ENCODE measurements around the gene MFSD2B. TPM values are rescaled to one million over a fixed set of nuclear protein-coding genes. Genes with fewer than 3 reads are reported as not detected.
"Not testable (repeated sequence)": the region's sequence is repeated elsewhere in the genome, so short reads cannot be mapped to it uniquely, and the experiment has no call there.

Gene MFSD2B
- total and polyA plus RNA-seq, 2 donors = 0.22 to 0.85 TPM

DNA sequence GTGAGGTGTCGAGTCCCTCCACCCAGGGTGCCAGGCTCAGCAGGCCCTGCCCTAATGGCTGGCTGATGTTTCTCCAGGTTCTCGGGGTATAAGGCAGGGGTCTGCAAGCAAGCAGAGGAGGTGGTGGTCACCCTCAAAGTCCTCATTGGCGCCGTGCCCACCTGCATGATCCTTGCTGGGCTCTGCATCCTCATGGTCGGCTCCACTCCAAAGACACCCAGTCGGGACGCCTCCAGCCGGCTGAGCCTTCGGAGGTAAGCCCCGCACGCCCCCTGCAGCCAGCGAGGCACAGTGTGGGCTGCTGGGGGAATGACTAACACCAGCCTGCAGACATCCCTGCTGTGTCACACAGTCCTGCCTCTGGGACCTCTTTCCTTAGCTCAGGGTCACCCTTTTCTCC, 14.1 kb downstream of the MFSD2B start:
- no peak for DNase-seq (ENCODE audit: extremely low spot score)
- H3K27ac ChIP-seq (ENCODE audit: low read depth) = no peak overlapping the region
- no peaks in the 10 kb centered on the region for H3K4me1 ChIP-seq (ENCODE audit: insufficient read depth)
- H3K36me3 ChIP-seq (ENCODE audit: insufficient read depth) = no peaks in the 10 kb centered on the region
- no peak overlapping the region for H3K4me3 ChIP-seq (ENCODE audit: low read depth, low read length)
- 54% methylated on average over 12 of the region's 12 CpGs for WGBS

- no peaks in the 10 kb centered on the region for H3K36me3 ChIP-seq (ENCODE audit: insufficient read depth)
- no peak overlapping the region for H3K4me3 ChIP-seq (ENCODE audit: low read depth, low read length)
- H3K4me1 ChIP-seq (ENCODE audit: insufficient read depth) = no peaks in the 10 kb centered on the region
- no peak overlapping the region for H3K27ac ChIP-seq (ENCODE audit: low read depth)
- WGBS = 94% methylated on average over 17 of the region's 17 CpGs
- no peak for DNase-seq (ENCODE audit: extremely low spot score)
Observed at GRCh38 chr2:24024996-24025663, 15.2 kb downstream of the MFSD2B start.

DNA sequence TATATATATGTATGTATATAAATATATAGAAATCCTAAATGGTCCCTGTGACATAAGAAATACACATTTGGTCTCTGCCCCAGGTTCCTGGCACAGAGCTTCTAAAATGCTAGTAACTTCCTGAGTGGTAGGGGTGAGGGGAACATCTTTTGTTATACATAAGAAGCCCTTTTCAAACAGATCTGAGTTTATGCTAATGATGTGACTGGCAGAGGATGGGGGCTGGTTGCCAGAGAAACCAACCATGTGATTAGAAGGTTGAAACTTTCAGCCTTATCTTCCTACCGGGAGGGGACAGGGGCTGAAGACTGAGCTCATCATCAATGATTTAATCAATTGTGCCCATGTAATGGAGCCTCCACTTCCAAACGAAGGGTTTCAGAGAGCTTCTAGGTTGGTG, 16.3 kb downstream of the MFSD2B start:
- H3K4me1 ChIP-seq (ENCODE audit: insufficient read depth) = no peaks in the 10 kb centered on the region
- no peak overlapping the region for H3K4me3 ChIP-seq (ENCODE audit: low read depth, low read length)
- H3K36me3 ChIP-seq (ENCODE audit: insufficient read depth) = no peaks in the 10 kb centered on the region
- no peak for DNase-seq (ENCODE audit: extremely low spot score)
- 54% methylated on average over 2 of the region's 2 CpGs for WGBS
- H3K27ac ChIP-seq (ENCODE audit: low read depth) = no peak overlapping the region

GRCh38 chr2:24038786-24039499, 29.1 kb downstream of the MFSD2B start:
- H3K4me1 ChIP-seq (ENCODE audit: insufficient read depth) = no peaks in the 10 kb centered on the region
- DNase-seq (ENCODE audit: extremely low spot score) = no peak
- 91% methylated on average over 9 of the region's 9 CpGs for WGBS
- no peaks in the 10 kb centered on the region for H3K36me3 ChIP-seq (ENCODE audit: insufficient read depth)
- H3K4me3 ChIP-seq (ENCODE audit: low read depth, low read length) = no peak overlapping the region
- H3K27ac ChIP-seq (ENCODE audit: low read depth) = no peak overlapping the region

- DNase-seq (ENCODE audit: extremely low spot score) = no peak
- WGBS = 97% methylated on average over 4 of the region's 4 CpGs
- Histone ChIP-seq H3K27ac (ENCODE audit: low read depth) (no peak overlapping the region), H3K36me3 (ENCODE audit: insufficient read depth) (no peaks in the 10 kb centered on the region), H3K4me1 (ENCODE audit: insufficient read depth) (no peaks in the 10 kb centered on the region), H3K4me3 (ENCODE audit: low read depth, low read length) (no peak overlapping the region)
Observed at GRCh38 chr2:24040511-24040910, 30.6 kb downstream of the MFSD2B start.

DNA sequence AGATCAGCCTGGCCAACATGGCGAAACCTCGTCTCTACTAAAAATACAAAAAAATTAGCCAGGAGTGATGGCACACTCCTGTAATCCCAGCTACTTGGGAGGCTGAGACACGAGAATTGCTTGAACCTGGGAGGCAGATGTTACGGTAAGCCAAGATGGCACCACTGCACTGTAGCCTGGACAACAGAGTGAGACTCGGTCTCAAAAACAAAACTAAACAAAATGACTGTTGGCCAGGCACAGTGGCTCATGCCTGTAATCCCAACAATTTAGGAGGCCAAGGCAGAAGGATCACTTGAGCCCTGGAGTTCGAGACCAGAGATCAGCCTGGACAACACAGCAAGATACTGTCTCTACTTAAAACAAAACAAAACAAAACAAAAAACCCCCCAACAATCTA, 33.2 kb downstream of the MFSD2B start:
- H3K4me3 ChIP-seq (ENCODE audit: low read depth, low read length); H3K36me3 ChIP-seq (ENCODE audit: insufficient read depth); H3K27ac ChIP-seq (ENCODE audit: low read depth); DNase-seq (ENCODE audit: extremely low spot score); H3K4me1 ChIP-seq (ENCODE audit: insufficient read depth): not testable (repeated sequence)
- 96% methylated on average over 6 of the region's 6 CpGs for WGBS

- no peak overlapping the region for H3K4me3 ChIP-seq (ENCODE audit: low read depth, low read length)
- DNase-seq (ENCODE audit: extremely low spot score) = no peak
- 83% methylated on average over 11 of the region's 11 CpGs for WGBS
- H3K4me1 ChIP-seq (ENCODE audit: insufficient read depth) = peaks cover 4% of the 10 kb centered on the region
- no peaks in the 10 kb centered on the region for H3K36me3 ChIP-seq (ENCODE audit: insufficient read depth)
- H3K27ac ChIP-seq (ENCODE audit: low read depth) = no peak overlapping the region
Observed at GRCh38 chr2:24045511-24046508, 35.9 kb downstream of the MFSD2B start.

DNA sequence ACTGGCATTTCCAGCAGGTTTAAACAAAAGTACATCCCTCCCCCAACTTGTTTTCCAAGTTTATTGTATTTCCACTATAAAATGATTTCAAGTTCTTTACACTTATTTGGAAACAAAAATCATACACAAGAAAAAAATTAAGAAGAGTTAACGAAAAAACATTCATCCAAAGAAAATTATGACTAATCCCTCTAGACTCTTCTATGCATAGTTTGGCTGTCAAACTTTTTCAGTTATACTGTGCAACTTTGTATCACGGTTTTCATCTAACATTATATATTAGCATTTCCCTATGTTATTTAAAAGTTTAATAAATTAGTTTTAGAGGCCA, 36.7 kb downstream of the MFSD2B start:
- no peak for DNase-seq (ENCODE audit: extremely low spot score)
- Histone ChIP-seq H3K4me1 (ENCODE audit: insufficient read depth) (peaks cover 4% of the 10 kb centered on the region), H3K4me3 (ENCODE audit: low read depth, low read length) (peak overlapping the region; percentile 72), H3K27ac (ENCODE audit: low read depth) (no peak overlapping the region), H3K36me3 (ENCODE audit: insufficient read depth) (no peaks in the 10 kb centered on the region)
- 2% methylated on average over 2 of the region's 2 CpGs for WGBS

GRCh38 chr2:24046930-24047702, 37.2 kb downstream of the MFSD2B start, which contains the start of gene WDCP:
WDCP (minus strand) TSS chr2:24047391; CDS start chr2:24039494, 7,897 bp downstream.
- WGBS = under 1% methylated on average over 38 of the region's 38 CpGs
- Histone ChIP-seq H3K27ac (ENCODE audit: low read depth) (peak within 1 kb of the TSS; percentile 48), H3K36me3 (ENCODE audit: insufficient read depth) (no peaks in the 10 kb centered on the region), H3K4me3 (ENCODE audit: low read depth, low read length) (peak within 1 kb of the TSS; percentile 72), H3K4me1 (ENCODE audit: insufficient read depth) (peaks cover 4% of the 10 kb centered on the region)
- peak; percentile 94 for DNase-seq (ENCODE audit: extremely low spot score)

DNA sequence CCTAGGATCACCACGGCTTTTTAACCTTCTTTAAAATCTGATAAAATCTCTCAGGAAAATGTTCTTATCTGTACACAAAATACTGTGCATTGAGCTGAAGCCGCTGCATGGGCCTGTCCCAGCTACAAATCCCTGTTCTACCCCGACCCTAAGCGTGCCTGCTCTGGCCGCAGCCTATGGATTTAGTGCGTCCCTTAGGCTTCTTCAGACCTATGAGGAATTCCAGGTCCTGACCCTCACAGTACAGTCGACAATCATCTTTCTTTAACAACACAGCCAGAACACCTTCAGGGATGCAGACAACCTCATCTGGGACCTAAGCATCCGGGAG, 37.8 kb downstream of the MFSD2B start:
- no peak overlapping the region for H3K4me3 ChIP-seq (ENCODE audit: low read depth, low read length)

DNA sequence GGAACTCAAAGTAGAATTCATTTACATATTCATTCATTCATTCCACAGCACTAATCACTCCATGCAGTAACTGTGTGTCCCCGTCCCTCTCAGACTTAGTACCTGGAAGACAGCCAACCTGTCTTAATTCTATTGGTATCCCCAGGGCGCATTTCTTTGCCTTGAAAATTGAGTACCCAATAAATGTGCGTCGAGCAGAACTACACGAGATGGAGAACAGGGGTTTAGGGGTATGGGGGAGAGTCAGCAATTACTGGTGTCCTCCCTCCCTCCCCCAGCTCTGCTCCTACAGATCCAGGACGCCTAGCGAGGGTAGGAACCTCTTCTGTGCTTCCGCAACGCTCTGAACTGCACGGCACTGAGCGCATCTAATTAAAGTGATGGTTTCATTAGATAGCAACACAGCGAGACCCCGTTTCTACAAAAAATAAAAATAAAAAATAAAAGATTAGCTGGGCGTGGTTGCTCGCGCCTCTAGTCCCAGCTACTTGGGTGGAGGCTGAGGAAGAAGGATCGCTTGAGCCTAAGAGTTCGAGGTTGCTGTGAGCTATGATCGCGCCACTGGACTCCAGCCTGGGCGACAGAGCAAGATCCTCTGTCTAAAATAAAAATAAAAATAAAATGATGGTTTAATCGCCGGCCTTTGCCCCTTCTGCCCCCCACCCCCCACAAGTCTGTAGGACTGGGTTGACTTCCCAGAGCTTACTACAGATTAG, 39.0 kb downstream of the MFSD2B start:
- Histone ChIP-seq H3K27ac (ENCODE audit: low read depth) (no peak overlapping the region), H3K36me3 (ENCODE audit: insufficient read depth) (no peaks in the 10 kb centered on the region), H3K4me3 (ENCODE audit: low read depth, low read length) (peak overlapping the region; percentile 89), H3K4me1 (ENCODE audit: insufficient read depth) (peaks cover 4% of the 10 kb centered on the region)
- 17% methylated on average over 23 of the region's 23 CpGs for WGBS
- DNase-seq (ENCODE audit: extremely low spot score) = no peak

More for the DNA sequence above, 37.8 kb downstream of the MFSD2B start:
- no peaks in the 10 kb centered on the region for H3K36me3 ChIP-seq (ENCODE audit: insufficient read depth)
- no peak overlapping the region for H3K27ac ChIP-seq (ENCODE audit: low read depth)
- WGBS = 43% methylated on average over 8 of the region's 8 CpGs
- no peak for DNase-seq (ENCODE audit: extremely low spot score)
- peaks cover 4% of the 10 kb centered on the region for H3K4me1 ChIP-seq (ENCODE audit: insufficient read depth)

- Histone ChIP-seq H3K4me1 (ENCODE audit: insufficient read depth) (peaks cover 4% of the 10 kb centered on the region), H3K4me3 (ENCODE audit: low read depth, low read length) (peak within 1 kb of the TSS; percentile 89), H3K27ac (ENCODE audit: low read depth) (peak within 1 kb of the TSS; percentile 52), H3K36me3 (ENCODE audit: insufficient read depth) (no peaks in the 10 kb centered on the region)
- WGBS = under 1% methylated on average over 52 of the region's 52 CpGs
- DNase-seq (ENCODE audit: extremely low spot score) = no peak
Observed at GRCh38 chr2:24049485-24050021, 39.7 kb downstream of the MFSD2B start, which contains the start of gene FKBP1B. FKBP1B (plus strand) TSS chr2:24049741; CDS start chr2:24049850, 109 bp downstream.

Data from urinary bladder (tissue), 4 donors.